Endothelial cell of umbilical vein (primary cell): ENCODE results near the gene FAM43B. TPM values are rescaled to one million over a fixed set of nuclear protein-coding genes. Genes with fewer than 3 reads are reported as not detected.

ENCODE experiments used
- BruUV-seq: library from RNA; stranded (reverse); fragments of 400-500 nt; replicated peaks from 2 replicates; lab custom pipeline; 2021; lab: Mats Ljungman, UMichigan
- CTCF ChIA-PET: fragments of 300-600, 350-600 bp; sonication (Branson Sonifier 250); formaldehyde crosslinking; loops from one replicate; lab custom pipeline; 2021; ENCODE audit warnings: antibody characterized with exemption, inconsistent platforms; lab: Charles Lee
- POLR2A ChIA-PET: fragments of 300-600, 350-600 bp; sonication (Branson Sonifier 250); formaldehyde crosslinking; loops from one replicate; lab custom pipeline; 2021; ENCODE audit warnings: antibody characterized with exemption, inconsistent platforms; lab: Charles Lee
- DNase-seq: peaks from one replicate; pipeline ENCODE4 v3.0.0-alpha.2; 2011; ENCODE audit warnings: low read depth, low spot score
- FAIRE-seq: peaks from 2 replicates; lab custom pipeline; 2011; peaks lifted over from hg19 to GRCh38; lab: Jason Lieb, UNC
- H2AFZ ChIP-seq: 2 replicates; pipeline ENCODE4 v1.6.0; 2012; ENCODE audit warnings: low read depth, low read length, control low read depth, inconsistent platforms
- H3K27ac ChIP-seq: 2 replicates; pipeline ENCODE4 v1.5.1; 2011; ENCODE audit warnings: low read depth, mild to moderate bottlenecking, control low read depth, low read length, moderate library complexity; ENCODE audit not compliant: insufficient read depth
- H3K27me3 ChIP-seq, 2 experiments: 2 replicates each; pipeline versions ENCODE4 v1.6.0 to v1.6.1; 2011; ENCODE audit warnings: low read length in 2 of 2, mixed read lengths in 1 of 2; ENCODE audit not compliant: control insufficient read depth in 2 of 2, insufficient read depth in 2 of 2
- H3K36me3 ChIP-seq, 2 experiments: 2 replicates in 1 of 2; 3 replicates in 1 of 2; pipeline ENCODE4 v1.5.1; 2011; ENCODE audit warnings: low read length in 2 of 2, mild to moderate bottlenecking in 1 of 2, moderate library complexity in 1 of 2; ENCODE audit not compliant: control insufficient read depth in 2 of 2, insufficient read depth in 2 of 2; ENCODE audit errors: extremely low read depth in 1 of 2
- H3K4me1 ChIP-seq: 3 replicates; pipeline ENCODE4 v1.5.1; 2011; ENCODE audit warnings: mild to moderate bottlenecking, low read length; ENCODE audit not compliant: control insufficient read depth, insufficient read depth; ENCODE audit errors: extremely low read depth
- H3K4me2 ChIP-seq: 2 replicates; pipeline ENCODE4 v1.6.1; 2011; ENCODE audit warnings: low read length, control low read depth, mixed read lengths; ENCODE audit not compliant: insufficient read depth
- H3K4me3 ChIP-seq, 3 experiments: fragments of 200-600 bp in 1 of 3; sonication (generic), shearing (Covaris generic) in 1 of 3; replicated peaks in 1 of 3; 2 replicates each; pipeline ENCODE4 v1.5.1; 2011 to 2016; ENCODE audit warnings: control low read depth in 3 of 3, low read length in 3 of 3, mild to moderate bottlenecking in 2 of 3, inconsistent platforms in 1 of 3, low read depth in 1 of 3, moderate library complexity in 1 of 3; ENCODE audit not compliant: insufficient read depth in 1 of 3
- H3K79me2 ChIP-seq: 2 replicates; pipeline ENCODE4 v1.6.0; 2012; ENCODE audit warnings: low read length, inconsistent platforms; ENCODE audit not compliant: control insufficient read depth, insufficient read depth
- H3K9ac ChIP-seq: replicated peaks from 2 replicates; pipeline ENCODE3; 2011; ENCODE audit warnings: low read length, control low read depth; ENCODE audit not compliant: insufficient read depth; ENCODE audit errors: extremely low read depth
- H3K9me1 ChIP-seq: replicated peaks from 3 replicates; pipeline ENCODE4 v1.6.0; 2011; ENCODE audit warnings: mild to moderate bottlenecking, low read length; ENCODE audit not compliant: control insufficient read depth, insufficient read depth; ENCODE audit errors: extremely low read depth
- H3K9me3 ChIP-seq: replicated peaks from 2 replicates; pipeline ENCODE4 v1.5.1; 2012; ENCODE audit warnings: low read length, inconsistent platforms; ENCODE audit not compliant: control insufficient read depth, insufficient read depth
- H4K20me1 ChIP-seq: replicated peaks from 2 replicates; pipeline ENCODE3; 2011; ENCODE audit warnings: mild to moderate bottlenecking, low read length; ENCODE audit not compliant: control insufficient read depth, insufficient read depth; ENCODE audit errors: extremely low read depth
- EZH2 ChIP-seq: IDR thresholded peaks from 2 replicates; pipeline ENCODE4 v1.6.1; 2012; ENCODE audit warnings: borderline replicate concordance, low read depth, mild to moderate bottlenecking, moderate library complexity, low read length, inconsistent platforms; ENCODE audit not compliant: severe bottlenecking
- FOS ChIP-seq: IDR thresholded peaks from 2 replicates; pipeline ENCODE4 v1.6.1; 2011; ENCODE audit warnings: mild to moderate bottlenecking, low read length, moderate library complexity, borderline replicate concordance; ENCODE audit not compliant: insufficient read depth
- GATA2 ChIP-seq: IDR thresholded peaks from 2 replicates; pipeline ENCODE4 v1.7.0; 2011; ENCODE audit warnings: low read depth, mild to moderate bottlenecking, moderate library complexity, mixed read lengths, low read length; ENCODE audit not compliant: insufficient read length, insufficient read depth
- JUN ChIP-seq: IDR thresholded peaks from 2 replicates; pipeline ENCODE4 v1.6.1; 2011; ENCODE audit warnings: borderline replicate concordance, low read depth; ENCODE audit not compliant: insufficient read length, insufficient read depth
- MYC ChIP-seq: IDR thresholded peaks from one replicate; pipeline ENCODE4 v1.6.1; 2011; ENCODE audit warnings: mild to moderate bottlenecking, low read depth, low read length
- POLR2A ChIP-seq: IDR thresholded peaks from 2 replicates; pipeline ENCODE4 v1.6.1; 2012; ENCODE audit warnings: low read depth, mild to moderate bottlenecking, control low read depth, low read length
- POLR2AphosphoS5 ChIP-seq: IDR thresholded peaks from 2 replicates; pipeline ENCODE4 v1.6.1; 2012; ENCODE audit warnings: low read depth, mild to moderate bottlenecking, control low read depth, low read length, moderate library complexity; ENCODE audit not compliant: insufficient read depth
- dilution Hi-C: fragments of 300-500 bp; cut with MboI; formaldehyde crosslinking; loops from one replicate; pipeline ENCODE4 v1.15.0; 2019; ENCODE audit warnings: low sequenced_read_pairs; ENCODE audit not compliant: extremely low pct_ligation_motif_present
- intact Hi-C: fragments of 100-400 bp; cut with micrococcal nuclease; formaldehyde crosslinking; loops from one replicate; pipeline ENCODE4 v1.10.0; 2022
- polyA plus RNA-seq, 4 experiments: library from polyadenylated mRNA; depleted of rRNA in 3 of 4; stranded (reverse) in 3 of 4; unstranded in 1 of 4; fragments of >200 nt; gene quantifications; 2 replicates each; pipeline versions ENCODE4 v1.2.1 to v1.2.3, GENCODE V29; 2011 to 2012; ENCODE audit warnings: missing spikeins in 1 of 4
- total RNA-seq: library from RNA; stranded (reverse); gene quantifications from 2 replicates; pipeline ENCODE4 v1.2.3, GENCODE V29; 2021
- TF ChIP-seq, protein P1 (sequence below), 2 donors: IDR thresholded peaks; 1 replicate in 1 of 2; 2 replicates in 1 of 2; pipeline ENCODE4 v1.5.1; 2011; ENCODE audit warnings: low read length in 2 of 2, mild to moderate bottlenecking in 2 of 2, moderate library complexity in 2 of 2, control low read depth in 1 of 2, inconsistent platforms in 1 of 2, low read depth in 1 of 2; ENCODE audit not compliant: insufficient read depth in 1 of 2; ENCODE audit errors: extremely low read depth in 1 of 2
- TF ChIP-seq, protein P2 (sequence below): IDR thresholded peaks from 2 replicates; pipeline ENCODE4 v1.6.1; 2011; ENCODE audit not compliant: insufficient read depth, insufficient read length

Gene FAM43B
- total and polyA plus RNA-seq, 2 donors (not counting 3 experiments of a cell fraction or from before 2014, with no cell fraction given) = not detected

DNA sequence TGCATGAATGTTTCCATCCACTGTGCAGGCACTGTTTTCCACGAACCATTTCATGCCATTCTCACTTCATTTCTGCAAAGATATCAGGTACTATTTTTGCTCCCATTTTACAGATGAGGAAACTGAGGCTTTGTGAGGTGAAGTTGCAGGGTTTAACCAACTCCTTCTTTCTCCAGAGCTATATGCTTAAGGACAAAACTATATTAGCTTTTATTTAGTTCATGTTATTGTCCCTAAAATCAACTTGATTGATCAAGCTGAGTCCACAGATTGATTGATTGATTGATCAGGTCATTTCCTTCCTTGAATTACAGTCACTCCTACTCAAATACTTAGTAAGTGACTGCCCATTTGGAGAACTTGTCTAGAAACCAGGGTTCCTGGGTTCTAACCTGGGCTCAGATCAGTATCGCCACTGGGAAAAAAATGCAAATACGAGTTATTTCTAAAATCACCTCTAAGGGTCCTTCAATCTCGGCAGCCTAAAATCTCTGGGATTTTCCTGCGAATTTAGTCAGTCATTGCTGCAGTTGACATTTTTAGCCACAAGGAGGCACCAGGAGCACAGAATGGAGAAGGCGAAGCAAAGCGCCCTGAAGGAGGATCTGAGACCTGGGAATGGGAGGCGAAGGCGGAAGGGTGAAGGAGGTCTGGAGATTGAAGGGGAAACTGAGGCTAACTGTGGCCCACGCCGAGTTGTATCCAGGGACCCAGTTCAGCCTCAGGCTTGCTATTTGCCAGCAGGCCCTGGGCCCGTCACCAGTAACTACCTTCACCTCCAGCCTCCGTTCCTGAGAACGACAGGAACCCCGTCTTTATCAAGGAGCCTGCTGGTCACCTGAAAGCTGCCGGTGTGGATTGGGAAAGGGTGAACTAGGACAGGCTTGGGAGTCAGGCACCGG lies 30.2 kb upstream of the FAM43B start:
- FAIRE-seq = peak; percentile 95
- Histone ChIP-seq H3K4me1 (no peaks in the 10 kb centered on the region), H3K9me1 (no peaks in the 10 kb centered on the region), H3K27ac (no peak overlapping the region), H3K4me3 (no peak overlapping the region), H3K36me3 (no peaks in the 10 kb centered on the region), H4K20me1 (no peaks in the 10 kb centered on the region), H2AFZ (peak overlapping the region; percentile 17), H3K27me3 (peaks cover 3 to 6% of the 10 kb centered on the region in 2 experiments), H3K9me3 (no peaks in the 10 kb centered on the region), H3K9ac (no peak overlapping the region), H3K4me2 (no peak overlapping the region), H3K79me2 (no peaks in the 10 kb centered on the region)
- DNase-seq = peak; percentile 83
- dilution Hi-C loops (no loop called here), intact Hi-C loops (loop anchor here (1.0 to 10.0 kb wide), 4 partner anchors 55 to 673 kb away; partner anchors contain the start of gene PINK1)
- POLR2A ChIA-PET = interaction anchor here (0.6 kb wide), 1 partner anchor 37 kb away, joined by 3 read pairs; no protein-coding TSS in a partner anchor
- TF ChIP-seq, protein P1, sequence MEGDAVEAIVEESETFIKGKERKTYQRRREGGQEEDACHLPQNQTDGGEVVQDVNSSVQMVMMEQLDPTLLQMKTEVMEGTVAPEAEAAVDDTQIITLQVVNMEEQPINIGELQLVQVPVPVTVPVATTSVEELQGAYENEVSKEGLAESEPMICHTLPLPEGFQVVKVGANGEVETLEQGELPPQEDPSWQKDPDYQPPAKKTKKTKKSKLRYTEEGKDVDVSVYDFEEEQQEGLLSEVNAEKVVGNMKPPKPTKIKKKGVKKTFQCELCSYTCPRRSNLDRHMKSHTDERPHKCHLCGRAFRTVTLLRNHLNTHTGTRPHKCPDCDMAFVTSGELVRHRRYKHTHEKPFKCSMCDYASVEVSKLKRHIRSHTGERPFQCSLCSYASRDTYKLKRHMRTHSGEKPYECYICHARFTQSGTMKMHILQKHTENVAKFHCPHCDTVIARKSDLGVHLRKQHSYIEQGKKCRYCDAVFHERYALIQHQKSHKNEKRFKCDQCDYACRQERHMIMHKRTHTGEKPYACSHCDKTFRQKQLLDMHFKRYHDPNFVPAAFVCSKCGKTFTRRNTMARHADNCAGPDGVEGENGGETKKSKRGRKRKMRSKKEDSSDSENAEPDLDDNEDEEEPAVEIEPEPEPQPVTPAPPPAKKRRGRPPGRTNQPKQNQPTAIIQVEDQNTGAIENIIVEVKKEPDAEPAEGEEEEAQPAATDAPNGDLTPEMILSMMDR (IDR thresholded peaks at IDR 0.05; ENCODE audit: extremely low read depth in 1 of 2, insufficient read depth in 1 of 2, low read depth in 1 of 2, low read length in 2 of 2) = peak; percentile 76 to 88
- TF ChIP-seq MYC = no peak
- CTCF ChIA-PET = interaction anchor here (0.7 to 3.7 kb wide), 7 partner anchors 53 to 356 kb away, joined by 3 to 30 read pairs (median 3); partner anchors contain the start of gene PINK1
- BruUV-seq = no TSS peak

DNA sequence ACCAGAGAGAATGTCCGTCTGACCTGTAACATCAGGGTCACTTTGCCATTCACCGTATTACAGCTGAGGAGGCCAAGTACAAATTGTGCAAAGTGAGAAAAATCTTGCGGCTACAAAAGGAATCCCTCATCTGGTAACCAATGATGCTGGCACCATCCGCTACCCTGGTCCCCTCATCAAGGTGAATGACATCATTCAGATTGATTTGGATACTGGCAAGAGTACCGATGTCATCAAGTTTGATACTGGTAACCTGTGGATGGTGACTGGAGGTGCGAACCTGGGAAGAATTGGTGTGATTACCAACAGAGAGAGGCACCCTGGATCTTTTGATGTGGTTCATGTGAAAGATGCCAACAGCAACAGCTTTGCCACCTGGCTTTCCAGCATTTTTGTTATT lies 26.1 kb upstream of the FAM43B start:
- FAIRE-seq (no peak), DNase-seq (no peak)
- intact Hi-C loops = loop anchor here (10.0 kb wide), 1 partner anchor 669 kb away; no protein-coding TSS in a partner anchor
- Histone ChIP-seq H3K9me3 (no peaks in the 10 kb centered on the region), H3K4me1 (no peaks in the 10 kb centered on the region), H3K27me3 (peaks cover 14 to 17% of the 10 kb centered on the region in 2 experiments), H3K4me2 (no peak overlapping the region), H3K27ac (no peak overlapping the region), H4K20me1 (no peaks in the 10 kb centered on the region), H3K4me3 (no peak overlapping the region), H3K36me3 (no peaks in the 10 kb centered on the region), H3K9me1 (no peaks in the 10 kb centered on the region), H3K79me2 (no peaks in the 10 kb centered on the region), H2AFZ (no peak overlapping the region), H3K9ac (no peak overlapping the region)
- dilution Hi-C loops = no loop called here
- no peak for TF ChIP-seq POLR2AphosphoS5
- TF ChIP-seq EZH2 = no peak
- no peak for TF ChIP-seq MYC
- TF ChIP-seq JUN = no peak
- TF ChIP-seq, protein P2, sequence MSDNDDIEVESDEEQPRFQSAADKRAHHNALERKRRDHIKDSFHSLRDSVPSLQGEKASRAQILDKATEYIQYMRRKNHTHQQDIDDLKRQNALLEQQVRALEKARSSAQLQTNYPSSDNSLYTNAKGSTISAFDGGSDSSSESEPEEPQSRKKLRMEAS = no peak
- TF ChIP-seq, protein P1 (IDR thresholded peaks at IDR 0.05; ENCODE audit: extremely low read depth in 1 of 2, insufficient read depth in 1 of 2, low read depth in 1 of 2, low read length in 2 of 2) = no peak
- TF ChIP-seq POLR2A = no peak
- no peak for TF ChIP-seq GATA2
- TF ChIP-seq FOS = no peak
- BruUV-seq = no TSS peak
- ChIA-PET CTCF (interaction anchor here (0.9 to 3.7 kb wide), 6 partner anchors 9 to 669 kb away, joined by 3 to 30 read pairs (median 3); partner anchors contain the start of gene PINK1), POLR2A (no interaction called here)
